GM18868 (cell line): ENCODE results near the gene PCTP.

ENCODE experiments used
- ATAC-seq: cut with Tn5 transposase; IDR thresholded peaks from one replicate; pipeline ENCODE4 v1.9.1; 2021; ENCODE audit warnings: mild to moderate bottlenecking, moderate library complexity; ENCODE audit not compliant: unreplicated experiment

The PCTP gene

GRCh38 chr17:55785181-55785580, 34.3 kb downstream of the PCTP start:
- no peak for ATAC-seq

- ATAC-seq: no peak
These were observed 42.4 kb downstream of the PCTP start for GRCh38 chr17:55793272-55793671.

GRCh38 chr17:55794725-55795482, 44.1 kb downstream of the PCTP start:
- no peak for ATAC-seq

GRCh38 chr17:55806745-55807495, 56.1 kb downstream of the PCTP start:
- ATAC-seq: no peak

GRCh38 chr17:55811536-55811935, 60.7 kb downstream of the PCTP start:
- no peak for ATAC-seq

GRCh38 chr17:55812323-55812722, 61.5 kb downstream of the PCTP start:
- ATAC-seq: no peak

GRCh38 chr17:55813944-55814343, 63.1 kb downstream of the PCTP start:
- ATAC-seq: no peak

GRCh38 chr17:55814377-55814776, 63.5 kb downstream of the PCTP start:
- ATAC-seq: no peak

- no peak for ATAC-seq
These were observed 65.9 kb downstream of the PCTP start for GRCh38 chr17:55816532-55817396.

GRCh38 chr17:55817397-55817709, 66.5 kb downstream of the PCTP start:
- no peak for ATAC-seq

- ATAC-seq: no peak
These were observed 67.2 kb downstream of the PCTP start for GRCh38 chr17:55818026-55818425.

- ATAC-seq: no peak
These were observed 67.9 kb downstream of the PCTP start for GRCh38 chr17:55818451-55819375.

GRCh38 chr17:55820675-55821074, 69.8 kb downstream of the PCTP start:
- ATAC-seq: no peak

GRCh38 chr17:55822028-55822427, 71.2 kb downstream of the PCTP start:
- no peak for ATAC-seq

- ATAC-seq: no peak
These were observed 74.4 kb downstream of the PCTP start for GRCh38 chr17:55825213-55825612.
